NOMO-1 treated with DMSO at 0.1 percent for 48 hours (cell line): ENCODE data around the gene SVIL.
"Not testable (repeated sequence)": the region's sequence is repeated elsewhere in the genome, so short reads cannot be mapped to it uniquely, and the experiment has no call there.

Experiments used
- DNase-seq: peaks from one replicate; lab custom pipeline; 2025; ENCODE audit not compliant: unreplicated experiment; lab: John Stamatoyannopoulos, UW

SVIL gene

DNA sequence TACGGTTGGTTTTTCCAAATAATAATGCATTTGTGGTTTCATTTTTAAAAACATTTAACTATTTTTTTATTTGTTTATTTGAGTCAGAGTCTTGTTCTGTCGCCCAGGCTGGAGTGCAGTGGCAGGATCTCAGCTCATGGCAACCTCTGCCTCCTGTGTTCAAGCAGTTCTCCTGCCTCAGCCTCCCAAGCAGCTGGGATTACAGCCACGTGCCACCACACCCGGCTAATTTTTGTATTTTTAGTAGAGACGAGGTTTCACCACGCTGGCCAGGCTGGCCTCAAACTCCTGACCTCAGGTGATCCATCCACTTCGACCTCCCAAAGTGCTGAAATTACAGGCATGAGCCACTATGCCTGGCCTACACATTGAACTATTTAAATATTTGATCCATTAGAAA is 28.1 kb downstream of the SVIL start:
- not testable (repeated sequence) for DNase-seq

GRCh38 chr10:29604291-29604825 is 30.4 kb downstream of the SVIL start:
- no peak for DNase-seq

DNA sequence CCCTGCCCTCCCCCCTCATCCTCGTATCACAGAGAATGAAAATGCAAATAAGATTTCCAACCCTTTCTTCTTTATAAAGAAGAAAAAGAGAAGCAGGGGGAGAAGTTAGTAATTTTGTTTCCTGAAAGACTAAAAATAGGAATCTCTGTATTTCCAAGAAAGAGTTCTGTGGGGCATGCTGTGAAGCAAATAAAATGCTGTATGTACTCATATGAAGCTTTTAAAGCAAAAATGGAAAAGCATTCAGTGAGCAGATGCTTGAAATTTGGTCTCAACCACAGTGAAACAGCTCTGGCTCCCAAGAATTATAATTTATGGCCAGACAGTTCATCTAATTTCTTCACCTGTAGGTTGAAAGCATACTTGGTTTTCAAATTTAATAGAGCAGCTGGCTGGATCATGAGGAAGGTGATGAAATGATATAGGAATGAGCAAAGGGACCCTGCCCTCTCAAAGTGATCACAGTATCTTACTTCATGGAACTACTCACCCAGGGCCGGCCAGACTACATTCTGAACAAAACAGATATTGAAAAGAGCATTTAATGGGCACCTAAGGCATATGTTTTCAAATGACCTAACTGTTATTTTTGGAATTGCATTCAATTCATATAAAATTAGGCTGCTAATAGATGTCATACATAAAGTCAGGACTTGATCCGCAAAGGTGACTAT is 31.4 kb downstream of the SVIL start:
- no peak for DNase-seq

DNA sequence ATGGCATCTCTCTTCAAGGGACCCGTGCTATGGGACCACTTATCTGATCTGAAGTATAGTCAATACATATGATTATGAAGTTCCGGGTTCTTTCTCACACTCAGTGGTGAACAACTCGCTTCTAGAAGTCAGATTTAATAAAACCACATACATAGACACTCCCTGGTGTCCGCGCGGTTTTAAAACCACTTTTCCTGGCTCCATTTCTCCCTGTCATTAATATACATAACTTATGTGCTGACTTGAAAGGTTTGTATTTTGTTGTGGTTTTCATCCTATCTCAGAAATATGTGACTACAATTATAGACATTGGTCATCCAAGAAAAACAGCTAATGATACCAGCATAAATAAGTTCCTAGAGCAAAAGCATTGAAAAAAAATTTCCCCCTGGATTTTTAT is 34.0 kb downstream of the SVIL start:
- no peak for DNase-seq

DNA sequence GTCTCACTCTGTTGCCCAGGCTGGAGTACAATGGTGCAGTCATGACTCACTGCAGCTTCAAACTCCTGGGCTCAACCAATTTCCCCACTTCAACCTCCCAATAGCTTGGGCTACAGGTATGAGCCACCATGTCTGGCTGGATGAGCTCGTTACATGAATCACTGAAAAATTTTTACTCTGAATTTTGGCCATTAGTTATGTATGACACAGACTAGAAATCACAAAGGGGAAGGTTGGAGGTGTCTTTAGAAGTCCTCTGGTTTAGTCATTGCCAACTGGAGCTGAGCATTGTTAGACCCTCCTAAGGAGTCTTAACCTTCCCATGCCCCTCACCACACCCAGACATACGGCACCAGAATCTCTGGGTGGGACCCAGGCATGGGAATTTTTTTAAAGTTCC is 34.7 kb downstream of the SVIL start:
- DNase-seq: no peak

DNA sequence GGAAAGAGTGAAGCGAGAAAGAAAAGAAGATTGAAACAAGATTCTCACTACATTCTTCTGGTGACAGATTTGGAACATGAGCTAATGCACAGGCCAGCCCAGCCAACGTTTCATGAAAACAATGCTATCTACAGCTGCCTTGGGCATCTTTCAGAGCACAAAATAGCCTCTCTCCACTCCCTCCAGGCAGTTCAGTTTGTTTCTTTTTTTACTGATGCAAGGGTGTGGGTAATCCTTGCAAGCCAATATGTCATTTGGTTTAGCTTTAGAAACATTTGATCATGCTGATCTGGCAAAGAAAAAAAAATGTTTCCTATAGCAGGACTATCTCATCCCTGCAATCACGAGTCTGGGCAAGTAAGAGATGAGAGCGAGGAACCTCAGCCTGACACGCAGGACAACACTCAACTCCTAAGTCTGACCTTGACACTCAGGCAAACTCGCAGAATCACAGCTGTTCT is 35.9 kb downstream of the SVIL start:
- no peak for DNase-seq

GRCh38 chr10:29596826-29597225 is 37.9 kb downstream of the SVIL start:
- no peak for DNase-seq

- no peak for DNase-seq
Measured at GRCh38 chr10:29596356-29596755, 38.4 kb downstream of the SVIL start.

- no peak for DNase-seq
Measured at GRCh38 chr10:29595636-29596225, 39.0 kb downstream of the SVIL start.

DNA sequence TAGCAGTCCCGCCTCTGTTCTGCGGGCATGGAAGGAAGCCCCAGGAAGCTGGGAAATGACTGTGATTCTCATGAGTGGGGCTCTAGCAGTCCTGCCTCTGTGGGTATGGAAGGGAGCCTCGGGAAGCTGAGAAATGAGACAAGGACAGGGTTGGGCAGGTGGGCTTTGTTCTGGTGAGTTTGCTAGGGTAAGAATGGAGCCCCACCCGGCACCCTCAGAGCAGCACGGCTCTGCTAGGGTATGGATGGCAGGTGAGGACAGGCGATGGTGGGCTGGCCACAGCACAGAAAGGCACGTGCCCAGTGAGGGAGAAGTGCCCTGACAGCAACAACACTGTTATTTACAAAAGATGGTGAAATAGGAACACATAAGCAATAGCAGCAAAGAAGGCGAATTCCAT is 39.6 kb downstream of the SVIL start:
- no peak for DNase-seq

GRCh38 chr10:29591651-29591968 is 43.2 kb downstream of the SVIL start:
- DNase-seq: no peak

GRCh38 chr10:29590915-29591650 is 43.7 kb downstream of the SVIL start:
- DNase-seq: no peak

GRCh38 chr10:29588629-29589421 is 45.9 kb downstream of the SVIL start:
- peak; percentile 4 for DNase-seq

GRCh38 chr10:29587750-29588628 is 46.8 kb downstream of the SVIL start:
- not testable (repeated sequence) for DNase-seq

DNA sequence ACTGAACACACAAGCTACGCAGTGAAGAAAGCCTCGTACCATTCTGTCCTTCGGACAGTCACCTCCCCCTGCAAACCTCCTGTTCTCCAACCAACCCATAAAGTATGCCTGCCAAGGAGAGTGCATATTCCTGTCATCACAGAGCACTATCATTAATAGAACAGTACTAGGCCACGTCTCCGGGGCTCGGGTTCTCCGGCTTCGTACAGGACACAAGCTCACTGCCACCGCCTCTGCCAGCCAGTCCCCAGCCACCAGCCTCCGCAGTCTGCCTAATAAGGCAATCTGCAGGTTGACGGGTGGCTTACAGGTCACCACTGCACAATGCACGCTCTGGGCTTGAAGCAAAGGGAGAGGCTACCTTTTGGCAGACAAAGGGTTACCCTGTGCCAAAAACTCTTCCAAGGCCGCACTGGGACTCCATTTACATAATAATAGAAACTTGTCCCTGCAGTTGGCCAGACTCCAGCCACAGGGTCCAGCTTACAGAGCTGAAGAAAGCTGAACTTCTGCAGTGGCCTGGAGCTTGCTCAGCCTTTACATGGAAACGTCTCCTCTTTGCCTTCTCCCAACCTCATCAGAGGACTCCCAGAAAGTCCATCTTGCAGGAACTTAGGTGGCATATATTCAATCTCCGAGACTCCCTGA is 47.5 kb downstream of the SVIL start:
- not testable (repeated sequence) for DNase-seq

GRCh38 chr10:29586509-29586908 is 48.3 kb downstream of the SVIL start:
- DNase-seq: no peak

GRCh38 chr10:29585488-29585976 is 49.2 kb downstream of the SVIL start:
- DNase-seq: no peak

GRCh38 chr10:29584436-29584835 is 50.3 kb downstream of the SVIL start:
- DNase-seq: no peak

GRCh38 chr10:29583674-29584073 is 51.1 kb downstream of the SVIL start:
- no peak for DNase-seq

GRCh38 chr10:29582769-29583168 is 52.0 kb downstream of the SVIL start:
- not testable (repeated sequence) for DNase-seq
